Measurements from ENCODE around the gene TOLLIP.

TOLLIP gene

GRCh38 chr11:1229471-1230120 is 79.8 kb downstream of the TOLLIP start:
- no peaks in the 10 kb centered on the region for H3K36me3 Mint-ChIP-seq
- no peaks in the 10 kb centered on the region for H3K9me3 Mint-ChIP-seq
- no peak overlapping the region for H3K27ac Mint-ChIP-seq
- DNase-seq (ENCODE audit: low spot score in 2 of 2) (no peak), ATAC-seq (no peak)
- no peak overlapping the region for H3K4me3 Mint-ChIP-seq
- H3K4me1 Mint-ChIP-seq, result no peaks in the 10 kb centered on the region

GRCh38 chr11:1228921-1229451 is 80.4 kb downstream of the TOLLIP start:
- Mint-ChIP-seq H3K4me1 (no peaks in the 10 kb centered on the region), H3K36me3 (no peaks in the 10 kb centered on the region), H3K9me3 (no peaks in the 10 kb centered on the region), H3K27ac (no peak overlapping the region), H3K4me3 (no peak overlapping the region)
- DNase-seq (ENCODE audit: low spot score in 2 of 2) (no peak), ATAC-seq (no peak)

- DNase-seq (ENCODE audit: low spot score in 2 of 2), result no peak
- Mint-ChIP-seq H3K4me3 (no peak overlapping the region), H3K4me1 (no peaks in the 10 kb centered on the region), H3K36me3 (no peaks in the 10 kb centered on the region), H3K9me3 (no peaks in the 10 kb centered on the region), H3K27ac (no peak overlapping the region)
- ATAC-seq, result no peak
Observed at GRCh38 chr11:1228101-1228821, 81.2 kb downstream of the TOLLIP start.

GRCh38 chr11:1227551-1228100 is 81.8 kb downstream of the TOLLIP start:
- Mint-ChIP-seq H3K4me3 (no peak overlapping the region), H3K36me3 (no peaks in the 10 kb centered on the region), H3K4me1 (no peaks in the 10 kb centered on the region), H3K27ac (no peak overlapping the region), H3K9me3 (no peaks in the 10 kb centered on the region)
- no peak for ATAC-seq
- no peak for DNase-seq (ENCODE audit: low spot score in 2 of 2)

- H3K27ac Mint-ChIP-seq, result no peak overlapping the region
Observed at GRCh38 chr11:1226986-1227550, 82.4 kb downstream of the TOLLIP start.

GRCh38 chr11:1226226-1226985 is 83.0 kb downstream of the TOLLIP start:
- no peak overlapping the region for H3K27ac Mint-ChIP-seq
- no peaks in the 10 kb centered on the region for H3K9me3 Mint-ChIP-seq
- DNase-seq (ENCODE audit: low spot score in 2 of 2), result no peak
- H3K4me3 Mint-ChIP-seq, result no peak overlapping the region
- no peak for ATAC-seq
- no peaks in the 10 kb centered on the region for H3K36me3 Mint-ChIP-seq
- peaks cover 1% of the 10 kb centered on the region for H3K4me1 Mint-ChIP-seq

More at GRCh38 chr11:1226986-1227550, 82.4 kb downstream of the TOLLIP start:
- Mint-ChIP-seq H3K9me3 (no peaks in the 10 kb centered on the region), H3K4me1 (no peaks in the 10 kb centered on the region), H3K4me3 (no peak overlapping the region), H3K36me3 (no peaks in the 10 kb centered on the region)
- DNase-seq (ENCODE audit: low spot score in 2 of 2), result no peak
- no peak for ATAC-seq

- no peak overlapping the region for H3K4me3 Mint-ChIP-seq
- ATAC-seq (no peak), DNase-seq (ENCODE audit: low spot score in 2 of 2) (no peak)
- H3K4me1 Mint-ChIP-seq, result peaks cover 5% of the 10 kb centered on the region
- H3K9me3 Mint-ChIP-seq, result no peaks in the 10 kb centered on the region
- H3K27ac Mint-ChIP-seq, result no peak overlapping the region
- H3K36me3 Mint-ChIP-seq, result no peaks in the 10 kb centered on the region
Observed at GRCh38 chr11:1225386-1226225, 83.8 kb downstream of the TOLLIP start.

GRCh38 chr11:1224491-1225385 is 84.7 kb downstream of the TOLLIP start:
- H3K4me1 Mint-ChIP-seq, result peaks cover 5% of the 10 kb centered on the region
- no peak overlapping the region for H3K4me3 Mint-ChIP-seq
- DNase-seq (ENCODE audit: low spot score in 2 of 2), result no peak
- no peak overlapping the region for H3K27ac Mint-ChIP-seq
- ATAC-seq, result no peak
- H3K36me3 Mint-ChIP-seq, result no peaks in the 10 kb centered on the region
- no peaks in the 10 kb centered on the region for H3K9me3 Mint-ChIP-seq

All from stimulated activated effector memory CD8-positive, alpha-beta T cell treated with anti-CD3 and anti-CD28 coated beads, Interleukin-12 subunit alpha, Interleukin-12 subunit beta, amount 100 ng/mL, for 72 hours (primary cell).